ENCODE data around the gene KRTAP5-8. TPM values are rescaled to one million over a fixed set of nuclear protein-coding genes. Genes with fewer than 3 reads are reported as not detected.

Gene KRTAP5-8
- total RNA-seq, 1 experiment from 2014 or later = not detected

DNA sequence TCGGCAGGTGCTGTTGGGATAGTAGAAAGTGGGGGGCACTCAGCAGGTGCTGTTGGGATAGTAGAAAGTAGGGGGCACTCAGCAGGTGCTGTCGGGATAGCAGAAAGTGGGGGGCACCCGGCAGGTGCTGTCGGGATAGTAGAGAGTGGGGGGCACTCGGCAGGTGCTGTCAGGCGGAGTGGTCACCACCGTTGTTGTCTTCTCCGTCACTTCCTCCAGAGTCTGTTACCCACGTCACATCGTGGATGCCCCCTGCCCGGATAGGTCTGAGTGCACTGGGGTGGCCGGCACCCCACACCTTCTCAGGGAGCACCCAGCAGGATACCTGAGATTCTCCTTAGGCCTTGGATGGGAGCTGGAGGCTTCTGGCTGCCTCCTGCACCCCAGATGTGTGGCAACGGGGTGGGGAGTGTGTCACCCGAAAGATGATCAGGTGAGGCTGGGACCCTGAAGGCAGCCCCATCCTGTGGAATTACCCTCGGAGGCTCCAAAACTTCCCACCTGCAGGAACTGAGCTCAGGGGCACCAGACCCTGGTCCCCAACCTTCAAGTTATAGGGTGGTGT lies 34.9 kb upstream of the KRTAP5-8 start:
- Histone ChIP-seq H3K4me2 (ENCODE audit: insufficient read depth, insufficient read length, low read length) (no peak overlapping the region), H3K27ac (ENCODE audit: insufficient read length, low read depth, low read length) (no peak overlapping the region), H3K14ac (ENCODE audit: insufficient read depth, low read length) (no peak overlapping the region), H4K91ac (ENCODE audit: insufficient read length, low read depth, low read length) (no peak overlapping the region), H2BK5ac (ENCODE audit: insufficient read length, low read length) (no peak overlapping the region), H3K79me1 (ENCODE audit: insufficient read depth, low read depth, low read length, poor library complexity, severe bottlenecking) (no peaks in the 10 kb centered on the region), H3K56ac (ENCODE audit: insufficient read length, low read depth, low read length) (no peak overlapping the region), H3K23ac (ENCODE audit: insufficient read length, low read depth, low read length) (no peak overlapping the region), H3K79me2 (ENCODE audit: insufficient read depth, low read length) (no peaks in the 10 kb centered on the region), H3T11ph (ENCODE audit: low read length) (no peak overlapping the region), H2AK5ac (ENCODE audit: insufficient read length, low read length) (no peak overlapping the region), H3K9me3 (ENCODE audit: control insufficient read depth, low read depth, low read length) (no peaks in the 10 kb centered on the region), H2BK20ac (ENCODE audit: low read depth, low read length, poor library complexity, severe bottlenecking) (no peak overlapping the region), H2BK12ac (ENCODE audit: insufficient read length, low read depth, low read length) (no peak overlapping the region), H3K4me1 (ENCODE audit: insufficient read depth, low read length) (no peaks in the 10 kb centered on the region; the same call in 1 of the 2 replicates), H2BK120ac (ENCODE audit: low read depth, low read length, poor library complexity, severe bottlenecking) (no peak overlapping the region), H3K23me2 (ENCODE audit: insufficient read length, low read depth, low read length, poor library complexity, severe bottlenecking) (no peaks in the 10 kb centered on the region), H2BK15ac (ENCODE audit: low read depth, low read length) (no peak overlapping the region), H3K18ac (ENCODE audit: insufficient read length, low read depth, low read length) (no peak overlapping the region), H2AFZ (ENCODE audit: low read length) (no peak overlapping the region), H3K4ac (ENCODE audit: low read depth, low read length) (no peak overlapping the region), H3K9ac (ENCODE audit: extremely low read depth, insufficient read length, low read length) (no peak overlapping the region), H4K20me1 (ENCODE audit: control insufficient read depth, insufficient read depth, insufficient read length) (no peaks in the 10 kb centered on the region), H4K8ac (replicated peaks; ENCODE audit: insufficient read length, low read depth, low read length) (no peak overlapping the region), H4K5ac (ENCODE audit: insufficient read length, low read depth, low read length) (no peak overlapping the region), H3K27me3 (ENCODE audit: insufficient read depth, low read length) (no peaks in the 10 kb centered on the region)
- Mint-ChIP-seq H3K27me3 (ENCODE audit: low read depth) (peaks cover under 1% of the 10 kb centered on the region; the same call in 1 of the 2 replicates), H3K4me1 (peaks cover 13 to 19% of the 10 kb centered on the region in 2 experiments), H3K27ac (no peak overlapping the region), H3K9me3 (peaks cover 14 to 17% of the 10 kb centered on the region in 2 experiments), H3K36me3 (ENCODE audit: insufficient read depth in 1 of 3, low read depth in 3 of 3) (peaks cover 9 to 42% (median 17%) of the 10 kb centered on the region in 3 experiments; a peak in 6 of 7 replicates), H3K4me3 (no peak overlapping the region)
- TF ChIP-seq, protein P1, sequence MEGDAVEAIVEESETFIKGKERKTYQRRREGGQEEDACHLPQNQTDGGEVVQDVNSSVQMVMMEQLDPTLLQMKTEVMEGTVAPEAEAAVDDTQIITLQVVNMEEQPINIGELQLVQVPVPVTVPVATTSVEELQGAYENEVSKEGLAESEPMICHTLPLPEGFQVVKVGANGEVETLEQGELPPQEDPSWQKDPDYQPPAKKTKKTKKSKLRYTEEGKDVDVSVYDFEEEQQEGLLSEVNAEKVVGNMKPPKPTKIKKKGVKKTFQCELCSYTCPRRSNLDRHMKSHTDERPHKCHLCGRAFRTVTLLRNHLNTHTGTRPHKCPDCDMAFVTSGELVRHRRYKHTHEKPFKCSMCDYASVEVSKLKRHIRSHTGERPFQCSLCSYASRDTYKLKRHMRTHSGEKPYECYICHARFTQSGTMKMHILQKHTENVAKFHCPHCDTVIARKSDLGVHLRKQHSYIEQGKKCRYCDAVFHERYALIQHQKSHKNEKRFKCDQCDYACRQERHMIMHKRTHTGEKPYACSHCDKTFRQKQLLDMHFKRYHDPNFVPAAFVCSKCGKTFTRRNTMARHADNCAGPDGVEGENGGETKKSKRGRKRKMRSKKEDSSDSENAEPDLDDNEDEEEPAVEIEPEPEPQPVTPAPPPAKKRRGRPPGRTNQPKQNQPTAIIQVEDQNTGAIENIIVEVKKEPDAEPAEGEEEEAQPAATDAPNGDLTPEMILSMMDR (conservative IDR thresholded peaks at IDR 0.05) = no peak
- no peak for DNase-seq
- no CpG with 5 or more reads among the region's 15 CpGs for WGBS (ENCODE audit: extremely low coverage, insufficient read length, low lambda C conversion rate)

All from H9 (cell line).